Measurements from ENCODE around the gene ITGA1.

The ITGA1 gene

GRCh38 chr5:52774005-52774410 is 13.7 kb upstream of the ITGA1 start:
- Histone ChIP-seq H3K9me3 (ENCODE audit: insufficient read depth, low read depth, low read length) (no peaks in the 10 kb centered on the region), H3K4me2 (ENCODE audit: low read depth, low read length, poor library complexity, severe bottlenecking) (no peak overlapping the region), H2AFZ (ENCODE audit: low read length) (no peak overlapping the region), H3K9ac (ENCODE audit: low read depth, low read length, poor library complexity, severe bottlenecking) (no peak overlapping the region), H4K20me1 (ENCODE audit: insufficient read depth, low read length, poor library complexity, severe bottlenecking) (no peaks in the 10 kb centered on the region), H3F3A (ENCODE audit: low read depth) (no peaks in the 10 kb centered on the region), H3K9me2 (replicated peaks; ENCODE audit: low read depth, low read length) (no peaks in the 10 kb centered on the region), H3K27me3 (ENCODE audit: insufficient read depth, low read length, poor library complexity, severe bottlenecking) (no peaks in the 10 kb centered on the region), H3K4me3 (ENCODE audit: low read length, poor library complexity, severe bottlenecking) (no peak overlapping the region), H3K4me1 (ENCODE audit: insufficient read depth, low read length, poor library complexity, severe bottlenecking) (peaks cover 41% of the 10 kb centered on the region), H3K79me2 (ENCODE audit: insufficient read depth, low read length) (no peaks in the 10 kb centered on the region), H3K36me3 (ENCODE audit: insufficient read depth, low read length) (no peaks in the 10 kb centered on the region)
- TF ChIP-seq CTCF (conservative IDR thresholded peaks at IDR 0.05; ENCODE audit: low read length) (no peak), EZH2phosphoT487 (IDR thresholded peaks at IDR 0.05; ENCODE audit: borderline replicate concordance) (no peak)

- H3K4me3 ChIP-seq (ENCODE audit: low read length, poor library complexity, severe bottlenecking), result no peak overlapping the region
- no peaks in the 10 kb centered on the region for H4K20me1 ChIP-seq (ENCODE audit: insufficient read depth, low read length, poor library complexity, severe bottlenecking)
- TF ChIP-seq EZH2phosphoT487 (IDR thresholded peaks at IDR 0.05; ENCODE audit: borderline replicate concordance), result no peak
- TF ChIP-seq CTCF (conservative IDR thresholded peaks at IDR 0.05; ENCODE audit: low read length), result no peak
- H3K4me1 ChIP-seq (ENCODE audit: insufficient read depth, low read length, poor library complexity, severe bottlenecking), result peaks cover 40% of the 10 kb centered on the region
- H3K27me3 ChIP-seq (ENCODE audit: insufficient read depth, low read length, poor library complexity, severe bottlenecking), result no peaks in the 10 kb centered on the region
- no peaks in the 10 kb centered on the region for H3K9me3 ChIP-seq (ENCODE audit: insufficient read depth, low read depth, low read length)
- H3K9me2 ChIP-seq (replicated peaks; ENCODE audit: low read depth, low read length), result no peaks in the 10 kb centered on the region
- no peaks in the 10 kb centered on the region for H3K36me3 ChIP-seq (ENCODE audit: insufficient read depth, low read length)
- H3F3A ChIP-seq (ENCODE audit: low read depth), result no peaks in the 10 kb centered on the region
- no peak overlapping the region for H2AFZ ChIP-seq (ENCODE audit: low read length)
- H3K79me2 ChIP-seq (ENCODE audit: insufficient read depth, low read length), result no peaks in the 10 kb centered on the region
- H3K9ac ChIP-seq (ENCODE audit: low read depth, low read length, poor library complexity, severe bottlenecking), result no peak overlapping the region
- peak overlapping the region; percentile 12 for H3K4me2 ChIP-seq (ENCODE audit: low read depth, low read length, poor library complexity, severe bottlenecking)
Measured at GRCh38 chr5:52776116-52776515, 11.6 kb upstream of the ITGA1 start.

- Histone ChIP-seq H3K9me2 (replicated peaks; ENCODE audit: low read depth, low read length) (no peaks in the 10 kb centered on the region), H3K4me1 (ENCODE audit: insufficient read depth, low read length, poor library complexity, severe bottlenecking) (peaks cover 29% of the 10 kb centered on the region), H3K79me2 (ENCODE audit: insufficient read depth, low read length) (no peaks in the 10 kb centered on the region), H3K9ac (ENCODE audit: low read depth, low read length, poor library complexity, severe bottlenecking) (no peak overlapping the region), H3K27me3 (ENCODE audit: insufficient read depth, low read length, poor library complexity, severe bottlenecking) (no peaks in the 10 kb centered on the region), H3K4me3 (ENCODE audit: low read length, poor library complexity, severe bottlenecking) (no peak overlapping the region), H3F3A (ENCODE audit: low read depth) (no peaks in the 10 kb centered on the region), H3K9me3 (ENCODE audit: insufficient read depth, low read depth, low read length) (no peaks in the 10 kb centered on the region), H4K20me1 (ENCODE audit: insufficient read depth, low read length, poor library complexity, severe bottlenecking) (no peaks in the 10 kb centered on the region), H2AFZ (ENCODE audit: low read length) (no peak overlapping the region), H3K4me2 (ENCODE audit: low read depth, low read length, poor library complexity, severe bottlenecking) (no peak overlapping the region), H3K36me3 (ENCODE audit: insufficient read depth, low read length) (no peaks in the 10 kb centered on the region)
- TF ChIP-seq CTCF (conservative IDR thresholded peaks at IDR 0.05; ENCODE audit: low read length) (no peak), EZH2phosphoT487 (IDR thresholded peaks at IDR 0.05; ENCODE audit: borderline replicate concordance) (no peak)
Measured at GRCh38 chr5:52777186-52777585, 10.5 kb upstream of the ITGA1 start.

All from Loucy (cell line).